HG03064 (cell line): ENCODE measurements around the gene CCDC97.
"Not testable (repeated sequence)": the region's sequence is repeated elsewhere in the genome, so short reads cannot be mapped to it uniquely, and the experiment has no call there.

Experiments
- ATAC-seq: cut with Tn5 transposase; IDR thresholded peaks from one replicate; pipeline ENCODE4 v1.9.1; 2021; ENCODE audit warnings: low read depth; ENCODE audit not compliant: unreplicated experiment

CCDC97 gene

GRCh38 chr19:41357746-41358145 lies 47.8 kb downstream of the CCDC97 start:
- ATAC-seq, result no peak

- no peak for ATAC-seq
Observed at GRCh38 chr19:41359741-41360140, 49.8 kb downstream of the CCDC97 start.

GRCh38 chr19:41362143-41362847 lies 52.3 kb downstream of the CCDC97 start:
- no peak for ATAC-seq

- no peak for ATAC-seq
Observed at GRCh38 chr19:41363371-41363752, 53.4 kb downstream of the CCDC97 start.

DNA sequence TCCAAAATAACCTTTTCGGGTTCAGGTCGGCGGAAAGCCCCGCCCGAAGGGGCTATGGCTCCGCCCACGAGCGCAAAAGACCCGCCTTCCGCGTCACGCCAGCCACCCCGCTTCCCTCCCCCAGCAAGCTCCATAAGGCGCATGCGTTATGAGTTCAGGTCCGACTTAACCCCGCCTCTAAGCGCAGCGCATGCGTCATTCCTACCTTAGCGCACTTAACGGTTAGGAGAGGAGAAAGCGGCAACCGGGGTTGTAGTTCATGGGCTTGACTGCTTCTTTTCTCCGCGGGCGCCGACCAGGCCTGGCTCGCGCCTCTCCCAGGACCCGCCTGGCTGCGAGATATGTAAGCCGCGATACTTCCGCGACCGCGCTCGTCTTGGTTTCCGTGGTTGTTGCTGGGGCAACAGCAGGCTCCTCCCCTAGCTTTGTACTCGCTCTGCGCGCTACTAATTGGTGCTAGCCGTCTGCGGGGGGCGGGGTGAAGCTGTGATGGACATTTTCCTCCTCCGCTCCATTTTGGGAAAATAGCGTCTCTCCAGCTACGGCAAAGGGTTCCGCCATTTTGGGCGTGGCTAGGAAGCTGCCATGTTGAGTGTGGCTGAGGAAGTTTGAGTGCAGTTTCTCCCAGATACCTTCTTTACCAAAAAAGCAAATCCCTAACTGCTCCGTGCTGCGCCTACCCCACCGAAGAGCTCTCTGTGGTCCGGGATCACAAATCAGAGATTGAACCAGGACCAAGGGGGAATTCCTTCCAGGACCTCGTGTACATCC lies 54.0 kb downstream of the CCDC97 start, which contains the start of gene B9D2:
TSS of gene B9D2 (minus strand) at position 397 of the 771 bp plus-strand sequence. CDS start 630 bp downstream, outside the sequence.
- peak; percentile 70 for ATAC-seq

GRCh38 chr19:41364524-41365391 lies 54.8 kb downstream of the CCDC97 start:
- no peak for ATAC-seq

- no peak for ATAC-seq
Observed at GRCh38 chr19:41366089-41366488, 56.1 kb downstream of the CCDC97 start.

DNA sequence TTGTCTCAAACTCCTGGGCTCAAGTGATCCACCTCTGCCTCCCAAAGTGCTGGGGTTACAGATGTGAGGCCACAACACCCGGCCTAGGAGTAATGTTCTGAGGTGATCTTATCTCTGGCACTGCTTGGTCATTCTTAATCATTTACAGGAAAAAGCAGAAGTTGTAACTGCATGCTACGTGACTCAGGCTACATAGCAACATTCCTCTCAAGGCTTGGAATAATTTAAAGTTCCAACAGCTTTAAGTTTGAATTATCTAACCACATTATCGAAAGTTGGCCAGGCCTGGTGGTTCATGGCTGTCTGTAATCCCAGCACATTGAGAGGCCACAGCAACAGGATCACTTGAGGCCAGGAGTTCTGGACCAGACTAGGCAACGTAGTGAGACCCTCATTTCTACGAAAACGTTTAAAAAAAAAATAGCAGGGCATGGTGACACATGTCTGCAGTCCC lies 57.9 kb downstream of the CCDC97 start:
- no peak for ATAC-seq

GRCh38 chr19:41369769-41370168 lies 59.8 kb downstream of the CCDC97 start:
- ATAC-seq, result no peak

DNA sequence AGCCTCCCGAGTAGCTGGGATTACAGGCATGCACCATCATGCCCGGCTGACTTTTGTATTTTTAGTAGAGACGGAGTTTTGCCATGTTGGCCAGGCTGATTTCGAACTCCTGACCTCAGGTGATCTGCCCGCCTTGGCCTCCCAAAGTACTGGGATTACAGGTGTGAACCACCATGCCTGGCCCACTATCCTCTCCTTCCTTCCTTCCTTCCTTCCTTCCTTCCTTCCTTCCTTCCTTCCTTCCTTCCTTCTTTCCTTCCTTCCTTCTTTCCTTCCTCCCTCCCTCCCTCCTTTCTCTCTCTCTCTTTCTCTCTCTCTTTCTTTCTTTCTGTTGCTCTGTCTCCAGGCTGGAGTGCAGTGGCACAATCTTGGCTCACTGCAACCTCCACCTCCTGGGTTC lies 61.1 kb downstream of the CCDC97 start:
- ATAC-seq, result not testable (repeated sequence)

DNA sequence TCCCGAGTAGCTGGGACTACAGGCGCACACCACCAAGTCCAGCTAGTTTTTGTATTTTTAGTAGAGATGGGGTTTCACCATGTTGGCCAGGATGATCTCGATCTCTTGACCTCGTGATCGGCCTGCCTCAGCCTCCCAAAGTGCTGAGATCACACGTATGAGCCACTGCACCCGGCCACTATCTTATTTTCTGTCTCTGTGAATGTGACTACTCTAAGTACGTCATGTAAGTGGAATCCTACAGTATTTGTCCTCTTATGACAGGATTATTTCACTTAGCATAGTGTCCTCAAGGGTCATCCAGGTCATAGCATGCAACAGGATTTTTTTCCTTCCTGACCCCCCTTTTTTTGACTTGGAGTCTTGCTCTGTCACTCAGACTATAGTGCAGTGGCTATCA lies 61.6 kb downstream of the CCDC97 start:
- no peak for ATAC-seq

GRCh38 chr19:41372501-41372900 lies 62.5 kb downstream of the CCDC97 start:
- no peak for ATAC-seq

DNA sequence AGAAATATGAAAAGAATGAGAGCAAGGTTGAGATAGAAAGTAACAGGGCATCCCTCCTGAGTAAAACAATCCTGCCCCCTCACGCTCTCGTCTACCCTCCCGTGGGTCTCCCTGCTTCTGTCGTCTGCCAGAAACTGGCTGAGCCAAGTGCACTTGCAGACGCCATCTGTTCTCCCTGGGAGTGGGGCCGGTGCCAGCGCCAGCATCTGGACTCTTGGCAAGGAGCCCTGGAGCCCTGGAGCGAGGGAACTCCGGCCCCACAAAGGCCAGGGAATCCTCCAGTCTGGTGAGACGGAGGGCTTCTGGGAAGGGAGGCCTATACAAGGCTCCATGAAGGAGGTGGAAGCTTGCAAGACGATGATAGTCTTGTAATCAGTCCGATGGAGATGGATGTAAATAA lies 64.0 kb downstream of the CCDC97 start:
- no peak for ATAC-seq
